ENCODE measurements around the gene SAC3D1.
A peak's percentile ranks its signal among the peaks of the same experiment; 100 is the strongest.

Gene SAC3D1

GRCh38 chr11:65063532-65063931 is 22.5 kb downstream of the SAC3D1 start:
- no peak for DNase-seq

GRCh38 chr11:65064847-65065240 is 23.8 kb downstream of the SAC3D1 start:
- no peak for DNase-seq

GRCh38 chr11:65065851-65066250 is 24.8 kb downstream of the SAC3D1 start:
- no peak for DNase-seq

- no peak for DNase-seq
Measured at GRCh38 chr11:65066315-65066714, 25.3 kb downstream of the SAC3D1 start.

GRCh38 chr11:65066805-65067291 is 25.8 kb downstream of the SAC3D1 start:
- DNase-seq = no peak

GRCh38 chr11:65067446-65067845 is 26.4 kb downstream of the SAC3D1 start:
- no peak for DNase-seq

- DNase-seq = no peak
Measured at GRCh38 chr11:65069217-65069616, 28.2 kb downstream of the SAC3D1 start.

- DNase-seq = no peak
Measured at GRCh38 chr11:65071907-65072630, 31.1 kb downstream of the SAC3D1 start.

- DNase-seq = no peak
Measured at GRCh38 chr11:65072631-65072966, 31.6 kb downstream of the SAC3D1 start.

- no peak for DNase-seq
Measured at GRCh38 chr11:65077451-65077850, 36.4 kb downstream of the SAC3D1 start.

GRCh38 chr11:65078151-65078550 is 37.1 kb downstream of the SAC3D1 start:
- DNase-seq = peak; percentile 67

GRCh38 chr11:65078786-65079342 is 37.9 kb downstream of the SAC3D1 start:
- DNase-seq = no peak

GRCh38 chr11:65083134-65083833 is 42.3 kb downstream of the SAC3D1 start:
- DNase-seq = no peak

- DNase-seq = peak; percentile 96
Measured at GRCh38 chr11:65083834-65084597, 43.0 kb downstream of the SAC3D1 start, which contains the start of the genes CDCA5 and ZFPL1. TSS of gene CDCA5 (minus strand) at chr11:65084040. CDS start at chr11:65083978, 62 bp downstream. TSS of gene ZFPL1 (plus strand) at chr11:65084222. CDS start at chr11:65084699, 477 bp downstream.

- no peak for DNase-seq
Measured at GRCh38 chr11:65084598-65085375, 43.8 kb downstream of the SAC3D1 start.

GRCh38 chr11:65085446-65085845 is 44.4 kb downstream of the SAC3D1 start:
- no peak for DNase-seq

GRCh38 chr11:65086809-65087208 is 45.8 kb downstream of the SAC3D1 start:
- no peak for DNase-seq

- DNase-seq = no peak
Measured at GRCh38 chr11:65087216-65087615, 46.2 kb downstream of the SAC3D1 start.

- no peak for DNase-seq
Measured at GRCh38 chr11:65087827-65088226, 46.8 kb downstream of the SAC3D1 start.

- DNase-seq = no peak
Measured at GRCh38 chr11:65089621-65090020, 48.6 kb downstream of the SAC3D1 start.

- DNase-seq = no peak
Measured at GRCh38 chr11:65090628-65091027, 49.6 kb downstream of the SAC3D1 start.

Measured in activated effector memory CD4-positive, alpha-beta T cell treated with Interleukin-2 at 50 U/mL for 16 hours (primary cell).